Tibial nerve (tissue), 4 donors: ENCODE measurements around the gene ZNF622. TPM values are rescaled to one million over a fixed set of nuclear protein-coding genes. Genes with fewer than 3 reads are reported as not detected.

Experiments used
- DNase-seq, 2 donors: peaks; one replicate each; pipeline ENCODE4 v3.0.0-alpha.2; 2019; ENCODE audit warnings: low spot score in 2 of 2
- H3K27ac ChIP-seq, 4 donors: fragments of 200-600 bp; sonication (generic) in 3 of 4; one replicate each; pipeline ENCODE4 v1.5.1; 2017 to 2019; ENCODE audit warnings: mild to moderate bottlenecking in 1 of 4
- H3K27me3 ChIP-seq, 2 donors: fragments of 200-600 bp; sonication (generic) in 1 of 2; one replicate each; pipeline versions ENCODE4 v1.5.1 to v1.6.0; 2017 to 2019
- H3K36me3 ChIP-seq, 3 donors: fragments of 200-600 bp; sonication (generic); one replicate each; pipeline ENCODE4 v1.5.1; 2018 to 2019
- H3K4me1 ChIP-seq, 4 donors: fragments of 200-600 bp; sonication (generic) in 3 of 4; one replicate each; pipeline ENCODE4 v1.5.1; 2017 to 2019
- H3K4me3 ChIP-seq, 4 donors: fragments of 200-600 bp; sonication (generic) in 3 of 4; one replicate each; pipeline ENCODE4 v1.5.1; 2017 to 2019; ENCODE audit warnings: mild to moderate bottlenecking in 1 of 4, moderate library complexity in 1 of 4
- H3K9me3 ChIP-seq, 4 donors: fragments of 200-600 bp; sonication (generic) in 3 of 4; one replicate each; pipeline ENCODE4 v1.5.1; 2017 to 2019
- EP300 ChIP-seq, 2 donors: sonication (generic); formaldehyde crosslinking; IDR thresholded peaks; one replicate each; pipeline ENCODE4 v1.6.1; 2017; ENCODE audit warnings: antibody characterized with exemption in 2 of 2, mild to moderate bottlenecking in 1 of 2
- POLR2A ChIP-seq, 2 donors: fragments of 450-650 bp; IDR thresholded peaks; one replicate each; pipeline ENCODE4 v1.6.1; 2017; ENCODE audit warnings: antibody characterized with exemption in 2 of 2, mild to moderate bottlenecking in 2 of 2, moderate library complexity in 2 of 2
- whole genome bisulfite sequencing, 2 donors: methylation state at CpG; one replicate each; pipeline ENCODE4 v1.1.5; 2018; 5-methylcytosine and 5-hydroxymethylcytosine counted together
- total RNA-seq, 4 donors: library from RNA; depleted of rRNA; stranded (reverse); fragments of >200 nt; gene quantifications; one replicate each; pipeline ENCODE4 v1.1.0, GENCODE V29; 2016
- TF ChIP-seq, protein P1 (sequence below), 5 experiments: fragments of 200-600 bp in 3 of 5; fragments of 450-650 bp in 2 of 5; sonication (generic) in 3 of 5; IDR thresholded peaks; one replicate each; pipeline ENCODE4 v1.5.1; 2016 to 2019; ENCODE audit warnings: antibody characterized with exemption in 5 of 5, mild to moderate bottlenecking in 3 of 5, moderate library complexity in 2 of 5

ZNF622 gene, protein sequence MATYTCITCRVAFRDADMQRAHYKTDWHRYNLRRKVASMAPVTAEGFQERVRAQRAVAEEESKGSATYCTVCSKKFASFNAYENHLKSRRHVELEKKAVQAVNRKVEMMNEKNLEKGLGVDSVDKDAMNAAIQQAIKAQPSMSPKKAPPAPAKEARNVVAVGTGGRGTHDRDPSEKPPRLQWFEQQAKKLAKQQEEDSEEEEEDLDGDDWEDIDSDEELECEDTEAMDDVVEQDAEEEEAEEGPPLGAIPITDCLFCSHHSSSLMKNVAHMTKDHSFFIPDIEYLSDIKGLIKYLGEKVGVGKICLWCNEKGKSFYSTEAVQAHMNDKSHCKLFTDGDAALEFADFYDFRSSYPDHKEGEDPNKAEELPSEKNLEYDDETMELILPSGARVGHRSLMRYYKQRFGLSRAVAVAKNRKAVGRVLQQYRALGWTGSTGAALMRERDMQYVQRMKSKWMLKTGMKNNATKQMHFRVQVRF
- 10 to 100 TPM; 16.6 to 26.4 (median 23.8) TPM for total RNA-seq

GRCh38 chr5:16465544-16466432, at the start of gene ZNF622:
TSS of gene ZNF622 (minus strand) at chr5:16465800. CDS start at chr5:16465665, 135 bp downstream.
- H3K27me3 ChIP-seq: no peaks in the 10 kb centered on the region
- H3K9me3 ChIP-seq: no peaks in the 10 kb centered on the region
- TF ChIP-seq POLR2A (IDR thresholded peaks at IDR 0.05) (peak; percentile 68 to 75), EP300 (IDR thresholded peaks at IDR 0.05) (peak in 1 of 2 donors; percentile 92)
- TF ChIP-seq, protein P1, sequence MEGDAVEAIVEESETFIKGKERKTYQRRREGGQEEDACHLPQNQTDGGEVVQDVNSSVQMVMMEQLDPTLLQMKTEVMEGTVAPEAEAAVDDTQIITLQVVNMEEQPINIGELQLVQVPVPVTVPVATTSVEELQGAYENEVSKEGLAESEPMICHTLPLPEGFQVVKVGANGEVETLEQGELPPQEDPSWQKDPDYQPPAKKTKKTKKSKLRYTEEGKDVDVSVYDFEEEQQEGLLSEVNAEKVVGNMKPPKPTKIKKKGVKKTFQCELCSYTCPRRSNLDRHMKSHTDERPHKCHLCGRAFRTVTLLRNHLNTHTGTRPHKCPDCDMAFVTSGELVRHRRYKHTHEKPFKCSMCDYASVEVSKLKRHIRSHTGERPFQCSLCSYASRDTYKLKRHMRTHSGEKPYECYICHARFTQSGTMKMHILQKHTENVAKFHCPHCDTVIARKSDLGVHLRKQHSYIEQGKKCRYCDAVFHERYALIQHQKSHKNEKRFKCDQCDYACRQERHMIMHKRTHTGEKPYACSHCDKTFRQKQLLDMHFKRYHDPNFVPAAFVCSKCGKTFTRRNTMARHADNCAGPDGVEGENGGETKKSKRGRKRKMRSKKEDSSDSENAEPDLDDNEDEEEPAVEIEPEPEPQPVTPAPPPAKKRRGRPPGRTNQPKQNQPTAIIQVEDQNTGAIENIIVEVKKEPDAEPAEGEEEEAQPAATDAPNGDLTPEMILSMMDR (IDR thresholded peaks at IDR 0.05): no peak
- H3K27ac ChIP-seq: peak within 1 kb of the TSS; percentile 18 to 86 (median 84)
- WGBS, 2 donors: 0% methylated on average over 62 to 70 of the region's 75 CpGs
- H3K4me1 ChIP-seq: peaks cover 0 to 67% (median 35%) of the 10 kb centered on the region in 4 donors
- H3K36me3 ChIP-seq: peaks cover 0 to 27% (median 8%) of the 10 kb centered on the region in 3 donors
- peak within 1 kb of the TSS; percentile 71 to 89 (median 77) for H3K4me3 ChIP-seq
- peak; percentile 79 to 89 for DNase-seq

- Histone ChIP-seq H3K4me1 (peaks cover 0 to 25% (median 8%) of the 10 kb centered on the region in 4 donors), H3K36me3 (no peaks in the 10 kb centered on the region), H3K27me3 (no peaks in the 10 kb centered on the region), H3K27ac (no peak overlapping the region), H3K4me3 (no peak overlapping the region), H3K9me3 (no peaks in the 10 kb centered on the region)
- no peak for DNase-seq
- 92 to 97% methylated on average over 3 of the region's 3 CpGs for WGBS, 2 donors
- no peak for TF ChIP-seq EP300 (IDR thresholded peaks at IDR 0.05)
- no peak for TF ChIP-seq POLR2A (IDR thresholded peaks at IDR 0.05)
- TF ChIP-seq, protein P1 (IDR thresholded peaks at IDR 0.05): no peak
Observed at GRCh38 chr5:16510098-16510497, 44.5 kb upstream of the ZNF622 start.

DNA sequence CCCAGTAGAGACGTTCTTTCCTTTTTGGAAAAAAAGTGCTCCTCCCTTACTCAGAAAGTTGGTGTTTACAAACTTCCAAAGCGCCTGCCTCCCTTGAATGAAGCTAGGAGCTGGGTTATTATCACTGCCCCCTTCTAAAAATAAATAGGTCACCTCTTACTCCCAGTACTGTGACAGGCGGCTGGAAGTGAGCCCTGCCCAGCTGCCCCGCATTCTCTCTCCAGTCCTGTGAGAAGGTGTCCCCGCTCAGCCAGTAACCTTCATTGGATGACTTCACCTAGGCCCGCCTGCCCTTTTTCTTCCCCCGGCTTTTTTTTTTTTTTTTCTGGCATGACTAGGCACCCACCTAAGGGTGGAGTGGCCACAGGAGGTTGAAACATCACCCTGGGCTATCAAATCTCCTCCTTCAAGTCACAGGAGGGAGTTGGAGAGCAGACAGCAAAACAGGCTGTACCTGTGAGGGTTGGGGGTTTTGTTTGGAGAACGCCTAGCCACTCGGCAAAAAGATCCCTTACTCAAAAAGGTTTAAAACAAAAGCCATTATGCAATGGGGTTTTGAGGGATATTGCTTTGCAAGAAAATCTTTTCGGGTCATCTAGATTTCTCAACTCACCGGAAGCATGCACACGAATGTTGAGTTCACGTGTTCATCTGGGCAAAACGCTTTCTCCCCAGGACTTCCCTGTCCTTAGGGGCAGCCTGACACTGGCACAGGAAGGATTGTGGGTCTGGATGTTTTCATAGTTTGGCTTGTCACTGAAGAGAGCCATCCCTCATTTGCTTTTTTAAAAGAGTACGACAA, 43.3 kb upstream of the ZNF622 start:
- Histone ChIP-seq H3K4me1 (peaks cover 0 to 25% (median 8%) of the 10 kb centered on the region in 4 donors), H3K4me3 (peak overlapping the region in 2 of 4 donors; percentile 16 to 30), H3K27ac (peak overlapping the region; percentile 7 to 80 (median 40)), H3K9me3 (no peaks in the 10 kb centered on the region), H3K36me3 (no peaks in the 10 kb centered on the region), H3K27me3 (no peaks in the 10 kb centered on the region)
- WGBS, 2 donors: 69 to 78% methylated on average over 15 of the region's 15 CpGs
- peak in 1 of 2 donors; percentile 15 for DNase-seq
- TF ChIP-seq POLR2A (IDR thresholded peaks at IDR 0.05) (no peak), EP300 (IDR thresholded peaks at IDR 0.05) (peak in 1 of 2 donors; percentile 50)
- TF ChIP-seq, protein P1 (IDR thresholded peaks at IDR 0.05): no peak

- peak overlapping the region in 1 of 4 donors; percentile 30 for H3K4me3 ChIP-seq
- H3K27me3 ChIP-seq: no peaks in the 10 kb centered on the region
- peak overlapping the region in 2 of 4 donors; percentile 41 to 80 for H3K27ac ChIP-seq
- TF ChIP-seq POLR2A (IDR thresholded peaks at IDR 0.05) (no peak), EP300 (IDR thresholded peaks at IDR 0.05) (no peak)
- TF ChIP-seq, protein P1 (IDR thresholded peaks at IDR 0.05): no peak
- H3K9me3 ChIP-seq: no peaks in the 10 kb centered on the region
- H3K4me1 ChIP-seq: peaks cover 0 to 25% (median 8%) of the 10 kb centered on the region in 4 donors
- DNase-seq: no peak
- H3K36me3 ChIP-seq: no peaks in the 10 kb centered on the region
Observed at GRCh38 chr5:16507716-16508115, 42.1 kb upstream of the ZNF622 start.
